Panc1 (cell line): ENCODE results near the gene LCORL.

Source experiments
- CTCF ChIP-seq: fragments of 450-650 bp; IDR thresholded peaks from 2 replicates; pipeline ENCODE4 v1.5.1; 2017; ENCODE audit warnings: mild to moderate bottlenecking
- POLR2AphosphoS5 ChIP-seq: IDR thresholded peaks from 2 replicates; pipeline ENCODE4 v1.6.1; 2012; ENCODE audit warnings: mild to moderate bottlenecking, low read depth, low read length, moderate library complexity
- SIN3A ChIP-seq: IDR thresholded peaks from 2 replicates; pipeline ENCODE4 v1.6.1; 2012; ENCODE audit warnings: low read depth, mild to moderate bottlenecking, low read length, moderate library complexity, borderline replicate concordance; ENCODE audit not compliant: insufficient read depth
- TCF7L2 ChIP-seq: IDR thresholded peaks from 2 replicates; pipeline ENCODE4 v1.6.1; 2011; ENCODE audit warnings: mild to moderate bottlenecking, low read depth, low read length, inconsistent platforms
- TF ChIP-seq, protein P1 (sequence below), 2 experiments: IDR thresholded peaks; 2 replicates each; pipeline ENCODE4 v1.6.1; 2011 to 2012; ENCODE audit warnings: low read depth in 2 of 2, control low read depth in 1 of 2, low read length in 1 of 2, mild to moderate bottlenecking in 1 of 2, moderate library complexity in 1 of 2; ENCODE audit not compliant: insufficient read depth in 1 of 2

GRCh38 chr4:17889692-17890091, 131.9 kb downstream of the LCORL start:
- TF ChIP-seq CTCF = no peak
- no peak for TF ChIP-seq SIN3A
- no peak for TF ChIP-seq POLR2AphosphoS5
- no peak for TF ChIP-seq TCF7L2
- TF ChIP-seq, protein P1, sequence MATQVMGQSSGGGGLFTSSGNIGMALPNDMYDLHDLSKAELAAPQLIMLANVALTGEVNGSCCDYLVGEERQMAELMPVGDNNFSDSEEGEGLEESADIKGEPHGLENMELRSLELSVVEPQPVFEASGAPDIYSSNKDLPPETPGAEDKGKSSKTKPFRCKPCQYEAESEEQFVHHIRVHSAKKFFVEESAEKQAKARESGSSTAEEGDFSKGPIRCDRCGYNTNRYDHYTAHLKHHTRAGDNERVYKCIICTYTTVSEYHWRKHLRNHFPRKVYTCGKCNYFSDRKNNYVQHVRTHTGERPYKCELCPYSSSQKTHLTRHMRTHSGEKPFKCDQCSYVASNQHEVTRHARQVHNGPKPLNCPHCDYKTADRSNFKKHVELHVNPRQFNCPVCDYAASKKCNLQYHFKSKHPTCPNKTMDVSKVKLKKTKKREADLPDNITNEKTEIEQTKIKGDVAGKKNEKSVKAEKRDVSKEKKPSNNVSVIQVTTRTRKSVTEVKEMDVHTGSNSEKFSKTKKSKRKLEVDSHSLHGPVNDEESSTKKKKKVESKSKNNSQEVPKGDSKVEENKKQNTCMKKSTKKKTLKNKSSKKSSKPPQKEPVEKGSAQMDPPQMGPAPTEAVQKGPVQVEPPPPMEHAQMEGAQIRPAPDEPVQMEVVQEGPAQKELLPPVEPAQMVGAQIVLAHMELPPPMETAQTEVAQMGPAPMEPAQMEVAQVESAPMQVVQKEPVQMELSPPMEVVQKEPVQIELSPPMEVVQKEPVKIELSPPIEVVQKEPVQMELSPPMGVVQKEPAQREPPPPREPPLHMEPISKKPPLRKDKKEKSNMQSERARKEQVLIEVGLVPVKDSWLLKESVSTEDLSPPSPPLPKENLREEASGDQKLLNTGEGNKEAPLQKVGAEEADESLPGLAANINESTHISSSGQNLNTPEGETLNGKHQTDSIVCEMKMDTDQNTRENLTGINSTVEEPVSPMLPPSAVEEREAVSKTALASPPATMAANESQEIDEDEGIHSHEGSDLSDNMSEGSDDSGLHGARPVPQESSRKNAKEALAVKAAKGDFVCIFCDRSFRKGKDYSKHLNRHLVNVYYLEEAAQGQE (IDR thresholded peaks at IDR 0.05; ENCODE audit: insufficient read depth in 1 of 2, low read depth in 2 of 2, low read length in 1 of 2) = no peak
